Fibroblast of peridontal ligament (primary cell): Measurements from ENCODE around the gene USP48.

Experiments
- DNase-seq: peaks from one replicate; pipeline ENCODE4 v3.0.0-alpha.2; 2010; ENCODE audit errors: extremely low read depth

USP48 gene

GRCh38 chr1:21654209-21654608 lies 128.7 kb downstream of the USP48 start:
- no peak for DNase-seq

- DNase-seq, result no peak
These were observed 129.2 kb downstream of the USP48 start for GRCh38 chr1:21653744-21654100.

- DNase-seq, result no peak
These were observed 129.8 kb downstream of the USP48 start for GRCh38 chr1:21652937-21653743.

GRCh38 chr1:21652101-21652936 lies 130.6 kb downstream of the USP48 start:
- no peak for DNase-seq

GRCh38 chr1:21651214-21652042 lies 131.5 kb downstream of the USP48 start:
- no peak for DNase-seq

GRCh38 chr1:21650400-21650799 lies 132.5 kb downstream of the USP48 start:
- no peak for DNase-seq

- DNase-seq, result no peak
These were observed 133.6 kb downstream of the USP48 start for GRCh38 chr1:21649315-21649714.

GRCh38 chr1:21648791-21649190 lies 134.2 kb downstream of the USP48 start:
- DNase-seq, result no peak

- no peak for DNase-seq
These were observed 134.6 kb downstream of the USP48 start for GRCh38 chr1:21648352-21648730.

GRCh38 chr1:21647431-21648351 lies 135.3 kb downstream of the USP48 start:
- DNase-seq, result peak; percentile 60

- no peak for DNase-seq
These were observed 137.4 kb downstream of the USP48 start for GRCh38 chr1:21645550-21645949.

- no peak for DNase-seq
These were observed 138.0 kb downstream of the USP48 start for GRCh38 chr1:21644906-21645305.

- DNase-seq, result no peak
These were observed 138.6 kb downstream of the USP48 start for GRCh38 chr1:21644348-21644747.

- no peak for DNase-seq
These were observed 139.3 kb downstream of the USP48 start for GRCh38 chr1:21643624-21644023.

GRCh38 chr1:21641967-21642739 lies 140.8 kb downstream of the USP48 start:
- no peak for DNase-seq

GRCh38 chr1:21641537-21641936 lies 141.4 kb downstream of the USP48 start:
- no peak for DNase-seq

- no peak for DNase-seq
These were observed 141.9 kb downstream of the USP48 start for GRCh38 chr1:21641076-21641475.

- DNase-seq, result no peak
These were observed 142.3 kb downstream of the USP48 start for GRCh38 chr1:21640653-21641052.

GRCh38 chr1:21639594-21640041 lies 143.3 kb downstream of the USP48 start:
- DNase-seq, result no peak
